CD4-positive, alpha-beta T cell treated with Interleukin-2 at 100 ng/mL for 4 hours (primary cell): ENCODE data around the gene PRG3.
"Not testable (repeated sequence)": the region's sequence is repeated elsewhere in the genome, so short reads cannot be mapped to it uniquely, and the experiment has no call there.

Experiments used
- DNase-seq: peaks from one replicate; pipeline ENCODE4 v3.0.0-alpha.2; 2020; ENCODE audit warnings: low spot score

The PRG3 gene

DNA sequence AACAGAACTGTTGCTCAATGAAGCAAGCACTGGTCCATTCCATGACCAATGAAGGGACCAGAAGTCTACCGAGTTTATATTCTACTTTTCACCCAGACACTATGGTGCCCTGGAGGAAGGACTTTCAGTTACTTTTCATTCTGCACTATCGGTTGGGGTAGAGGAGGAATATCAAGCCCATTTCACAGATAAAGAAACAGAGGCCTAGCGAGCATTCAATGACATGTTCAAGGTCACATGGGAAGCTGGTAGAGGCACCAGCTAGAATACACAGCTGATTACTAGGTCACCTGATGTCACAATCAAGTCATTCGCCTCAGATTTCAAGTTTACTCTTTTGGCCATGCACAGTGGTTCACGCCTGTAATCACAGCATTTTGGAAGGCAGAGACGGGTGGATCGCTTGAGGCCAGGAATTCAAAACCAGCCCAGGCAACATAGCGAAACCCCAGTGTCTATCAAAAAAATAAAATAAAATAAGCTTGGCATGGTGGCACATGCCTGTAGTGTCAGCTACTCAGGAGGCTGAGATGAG is 27.1 kb upstream of the PRG3 start:
- DNase-seq: no peak

DNA sequence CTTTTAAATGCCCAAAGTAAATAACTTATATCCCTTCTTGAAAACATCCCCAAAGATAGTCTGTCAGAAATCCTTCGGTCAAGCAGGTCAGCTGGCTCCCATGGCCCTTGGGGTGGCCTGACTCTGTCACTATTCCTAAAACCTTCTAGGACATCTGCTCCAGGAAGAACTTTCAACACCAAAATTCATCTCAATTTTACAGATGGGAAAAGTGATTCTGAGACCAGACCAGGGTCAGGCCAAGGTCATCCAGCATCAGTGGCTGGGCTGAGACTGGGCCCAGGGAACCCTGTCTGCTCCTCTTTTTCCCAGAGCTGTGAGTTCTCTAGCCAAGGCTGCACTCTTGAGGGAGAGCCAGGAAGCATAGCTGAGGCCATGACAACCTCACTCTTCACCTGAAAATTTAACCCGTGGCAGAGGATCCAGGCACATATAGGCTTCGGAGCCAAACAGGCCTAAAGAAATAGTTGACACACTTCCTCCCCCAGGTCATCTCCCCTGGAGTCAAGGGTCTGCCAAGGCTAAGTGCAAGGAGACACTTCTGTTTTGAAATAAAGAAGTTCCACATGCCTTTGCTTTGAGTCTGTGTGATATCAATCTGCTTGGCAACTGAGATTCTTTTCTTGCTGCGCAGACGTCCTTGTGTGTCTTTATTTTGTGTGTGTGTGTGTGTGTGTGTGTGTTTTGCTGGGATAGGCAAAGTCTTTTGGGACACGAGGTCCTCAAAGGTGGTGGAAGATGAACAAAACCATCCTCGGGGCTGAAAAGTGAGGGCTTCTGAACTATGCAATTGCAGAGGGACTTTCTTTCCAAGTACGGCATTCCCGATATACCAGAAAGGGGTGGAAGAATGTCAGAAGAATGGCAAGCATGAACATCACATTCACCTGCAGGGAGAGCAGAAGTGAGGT is 26.3 kb upstream of the PRG3 start:
- DNase-seq: no peak

DNA sequence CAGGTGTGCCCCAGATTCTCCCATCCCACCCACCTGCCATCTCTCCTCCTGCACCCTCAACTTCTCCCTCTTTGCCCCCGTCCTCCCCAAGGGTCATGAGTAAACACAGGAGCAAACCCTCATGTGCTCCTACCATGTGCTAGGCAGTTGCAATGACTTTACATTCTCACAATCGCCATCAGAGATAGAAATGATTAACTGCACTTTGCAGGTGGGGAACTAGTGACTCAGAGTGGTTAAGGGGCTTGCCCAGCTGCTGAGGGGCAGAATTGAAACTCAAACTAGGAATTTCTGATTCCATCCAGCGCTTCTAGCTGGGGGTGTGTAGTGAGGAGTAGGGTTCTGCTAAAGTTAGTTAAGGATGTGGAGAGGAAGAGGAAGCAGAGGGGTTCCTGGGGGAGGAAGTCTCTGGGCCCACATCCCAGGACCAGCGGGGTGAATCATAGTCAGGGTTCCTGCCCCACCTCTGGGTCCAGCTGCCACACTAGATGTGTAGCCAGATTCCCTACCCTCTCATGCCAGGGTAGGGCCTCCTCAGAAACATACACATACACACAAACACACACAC is 25.5 kb upstream of the PRG3 start:
- DNase-seq: no peak

DNA sequence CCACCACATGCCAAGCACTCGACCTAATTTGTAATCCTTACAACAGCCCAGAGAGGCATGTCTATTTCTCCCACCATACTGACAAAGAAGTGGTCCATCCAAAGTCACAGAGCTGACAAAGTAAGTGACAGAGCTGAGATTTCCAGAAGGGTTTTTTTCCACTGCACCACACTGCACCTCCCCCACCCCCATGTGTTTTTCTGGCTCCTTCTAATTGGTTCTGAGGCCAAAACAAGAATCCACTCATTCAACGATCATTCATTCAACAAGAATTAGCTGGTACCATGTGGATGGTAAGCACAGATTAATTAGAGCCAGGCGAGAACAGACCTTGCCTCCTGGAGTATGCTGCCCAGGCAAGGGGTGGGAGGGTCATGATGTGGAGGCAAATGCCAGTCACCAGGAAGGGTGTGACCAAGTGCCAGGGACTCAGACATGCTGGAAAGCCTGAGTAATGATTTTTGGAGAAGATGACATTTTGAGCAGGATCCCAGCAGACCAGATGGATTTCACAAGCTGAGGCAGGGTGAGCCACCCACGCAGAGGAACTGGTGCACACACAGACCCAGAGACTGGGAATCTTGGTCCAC is 24.4 kb upstream of the PRG3 start:
- no peak for DNase-seq

DNA sequence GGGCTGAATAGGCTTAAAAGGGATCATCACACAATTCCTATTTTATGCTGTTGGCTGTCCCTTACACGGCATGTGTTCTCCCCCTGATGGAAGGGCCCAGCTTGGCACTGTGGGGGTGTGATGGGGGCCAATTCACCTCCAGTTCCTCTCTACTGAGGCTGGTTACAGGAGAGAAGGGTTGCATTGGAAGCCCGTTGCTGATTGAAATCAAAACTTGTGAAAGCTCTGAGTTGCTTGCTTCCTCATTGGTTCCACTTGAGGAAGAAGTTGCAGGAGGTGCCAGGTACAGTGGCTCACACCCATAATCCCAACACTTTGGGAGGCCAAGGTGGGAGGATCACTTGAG is 22.8 kb upstream of the PRG3 start:
- no peak for DNase-seq

DNA sequence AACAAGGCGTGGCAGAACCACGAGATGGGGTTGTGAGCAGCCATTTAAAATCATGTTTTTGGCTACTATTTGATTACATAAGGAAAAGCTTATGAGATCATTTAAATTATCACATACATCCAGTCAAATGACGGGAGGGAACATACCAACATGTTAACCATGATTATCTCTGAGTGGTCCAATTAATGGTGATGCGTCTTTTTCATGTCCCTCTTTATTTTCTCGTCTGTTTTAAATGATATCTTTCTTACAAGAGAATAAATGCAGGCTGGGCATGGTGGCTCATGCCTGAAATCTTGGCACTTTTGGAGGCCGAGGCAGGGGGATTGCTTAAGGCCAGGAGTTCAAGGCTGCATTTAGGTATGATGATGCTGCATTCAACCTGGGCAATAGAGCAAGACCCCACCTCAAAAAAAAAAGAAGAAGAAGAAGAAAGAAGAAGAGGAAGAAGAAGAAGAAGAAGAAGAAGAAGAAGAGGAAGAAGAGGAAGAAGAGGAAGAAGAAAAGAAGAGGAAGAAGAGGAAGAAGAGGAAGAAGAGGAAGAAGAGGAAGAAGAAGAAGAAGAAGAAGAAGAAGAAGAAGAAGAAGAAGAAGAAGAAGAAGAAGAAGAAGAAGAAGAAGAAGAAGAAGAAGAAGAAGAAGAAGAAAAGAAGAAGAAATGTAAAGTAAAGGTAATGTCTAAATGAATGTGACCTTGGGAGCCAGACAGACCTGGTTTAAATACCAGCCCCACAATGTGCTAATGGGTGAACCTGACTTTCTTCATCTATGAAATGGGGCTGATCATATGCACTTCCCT is 22.3 kb upstream of the PRG3 start:
- DNase-seq: not testable (repeated sequence)

DNA sequence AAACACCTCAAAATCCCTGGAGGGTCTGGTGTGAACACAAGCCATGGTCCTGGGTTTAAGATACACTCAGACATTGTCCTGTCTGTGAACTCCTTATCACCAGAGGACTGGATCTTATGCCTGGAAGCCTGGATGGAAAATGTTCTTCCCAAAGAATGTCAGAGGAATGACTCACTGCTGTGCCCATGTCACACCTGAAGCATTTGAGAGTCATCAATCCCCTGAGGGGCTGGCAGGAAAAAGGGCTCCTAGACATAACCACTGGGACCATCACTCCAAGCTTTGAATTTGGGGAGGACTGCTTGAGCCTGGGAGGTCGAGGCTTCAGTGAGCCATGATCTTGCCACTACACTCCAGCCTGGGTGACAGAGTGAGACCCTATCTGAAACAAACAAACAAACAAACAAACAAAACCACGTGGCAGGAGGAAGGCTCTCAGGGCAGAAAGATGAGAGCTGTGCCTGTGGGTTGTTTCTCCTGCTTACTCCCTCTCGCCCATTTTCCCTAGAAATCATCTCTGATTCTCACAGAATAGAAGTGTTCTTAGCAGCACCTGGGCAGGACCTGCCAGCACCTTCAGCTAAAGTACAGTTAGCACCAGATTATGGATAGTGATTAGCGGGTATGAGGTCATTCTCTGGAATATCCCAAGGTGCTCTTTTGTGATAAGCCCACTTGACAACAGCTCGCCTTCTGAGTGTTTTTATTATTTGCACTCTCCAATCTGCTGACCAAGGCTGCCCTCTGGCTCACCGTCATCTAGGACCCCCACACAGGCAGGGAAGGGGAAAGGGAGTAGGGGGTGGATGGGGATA is 21.4 kb upstream of the PRG3 start:
- no peak for DNase-seq

DNA sequence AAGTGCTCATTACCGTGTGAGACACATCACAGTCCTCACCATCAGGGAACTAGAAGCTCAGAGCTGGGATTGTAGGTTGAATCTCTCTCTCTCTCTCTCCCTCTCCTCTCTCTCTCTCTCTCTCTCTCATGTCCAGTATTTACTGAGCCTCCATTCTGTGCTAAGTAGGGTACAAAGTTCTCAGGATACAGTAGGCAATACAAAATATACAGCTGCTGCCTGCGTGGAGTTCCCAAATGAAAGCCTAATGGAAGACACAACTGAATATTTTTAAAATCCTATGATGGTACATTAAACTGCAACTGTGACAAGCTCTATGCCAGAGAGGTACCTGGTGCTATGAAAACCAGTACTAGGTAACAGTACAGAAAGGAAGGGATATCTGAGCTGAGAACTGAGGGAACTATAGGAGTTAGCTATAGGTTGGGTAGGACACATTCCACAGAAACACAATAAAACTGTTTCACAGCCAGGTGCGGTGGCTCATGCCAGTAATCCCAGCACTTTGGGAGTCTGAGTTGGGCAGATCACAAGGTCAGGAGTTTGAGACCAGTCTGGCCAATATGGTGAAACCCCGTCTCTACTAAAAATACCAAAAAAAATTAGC is 19.1 kb upstream of the PRG3 start:
- no peak for DNase-seq

DNA sequence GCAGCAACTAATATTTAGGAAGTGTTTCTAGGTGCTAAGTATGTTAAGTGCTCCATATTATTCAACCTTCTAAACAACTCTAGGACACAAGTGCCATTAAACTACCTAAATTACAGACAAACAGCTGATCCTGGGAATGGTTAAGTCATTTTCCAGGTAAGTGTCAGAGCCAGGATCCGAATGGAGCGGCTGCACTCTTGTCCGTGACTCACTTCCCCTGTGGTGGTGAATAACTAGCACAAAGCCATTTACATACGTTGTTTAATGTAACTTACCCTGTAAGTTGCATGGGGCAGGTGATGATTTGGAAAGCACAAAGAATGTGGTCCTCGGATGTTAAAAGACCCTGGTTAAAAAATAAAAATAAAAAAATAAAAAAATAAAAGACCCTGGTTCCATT is 18.3 kb upstream of the PRG3 start:
- no peak for DNase-seq

DNA sequence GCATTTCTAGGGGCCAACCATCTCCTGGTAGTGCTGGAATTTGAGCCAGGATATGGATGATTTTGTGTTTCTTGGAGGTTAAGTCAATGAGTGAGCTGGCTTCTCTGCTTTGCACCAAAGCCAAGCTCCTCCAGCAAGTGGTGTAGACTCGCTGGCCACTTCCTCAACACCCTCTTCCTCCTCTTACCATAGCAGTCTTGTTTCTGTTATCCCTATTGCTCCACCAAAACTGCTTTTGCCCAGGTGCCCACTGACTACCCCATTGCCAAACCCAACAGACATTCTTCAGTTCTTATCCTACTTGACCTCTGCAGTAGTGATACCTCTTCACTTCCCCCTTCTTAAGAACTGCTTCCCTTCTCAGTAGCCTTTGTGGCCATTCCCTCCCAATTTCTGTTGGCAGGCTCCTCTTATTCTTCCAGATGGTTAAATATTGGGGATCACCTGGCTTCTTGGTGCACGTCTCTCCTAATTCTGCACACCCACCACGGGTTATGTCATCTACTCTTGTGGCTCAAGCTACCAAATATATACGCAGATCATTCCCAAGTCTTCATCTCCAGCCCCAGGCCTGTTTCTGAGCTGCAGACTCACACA is 16.5 kb upstream of the PRG3 start:
- DNase-seq: no peak

DNA sequence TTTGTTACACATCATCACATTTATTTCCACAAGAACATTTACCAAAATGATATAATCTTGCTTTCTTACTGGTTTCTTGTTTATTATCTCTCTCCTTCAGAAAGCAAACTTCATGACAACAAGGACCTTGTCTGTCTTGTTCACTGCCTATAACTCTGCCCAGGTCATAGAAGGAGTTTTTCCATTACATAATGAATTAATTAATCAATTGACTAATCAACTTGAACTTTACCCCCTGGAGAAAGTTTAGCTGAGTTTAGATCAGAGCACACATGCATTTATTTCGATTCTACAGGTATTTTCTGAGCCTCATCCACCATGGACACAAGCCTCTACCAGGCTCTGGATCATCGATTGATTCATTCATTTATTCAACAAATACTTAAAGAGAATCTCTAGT is 15.8 kb upstream of the PRG3 start:
- no peak for DNase-seq

DNA sequence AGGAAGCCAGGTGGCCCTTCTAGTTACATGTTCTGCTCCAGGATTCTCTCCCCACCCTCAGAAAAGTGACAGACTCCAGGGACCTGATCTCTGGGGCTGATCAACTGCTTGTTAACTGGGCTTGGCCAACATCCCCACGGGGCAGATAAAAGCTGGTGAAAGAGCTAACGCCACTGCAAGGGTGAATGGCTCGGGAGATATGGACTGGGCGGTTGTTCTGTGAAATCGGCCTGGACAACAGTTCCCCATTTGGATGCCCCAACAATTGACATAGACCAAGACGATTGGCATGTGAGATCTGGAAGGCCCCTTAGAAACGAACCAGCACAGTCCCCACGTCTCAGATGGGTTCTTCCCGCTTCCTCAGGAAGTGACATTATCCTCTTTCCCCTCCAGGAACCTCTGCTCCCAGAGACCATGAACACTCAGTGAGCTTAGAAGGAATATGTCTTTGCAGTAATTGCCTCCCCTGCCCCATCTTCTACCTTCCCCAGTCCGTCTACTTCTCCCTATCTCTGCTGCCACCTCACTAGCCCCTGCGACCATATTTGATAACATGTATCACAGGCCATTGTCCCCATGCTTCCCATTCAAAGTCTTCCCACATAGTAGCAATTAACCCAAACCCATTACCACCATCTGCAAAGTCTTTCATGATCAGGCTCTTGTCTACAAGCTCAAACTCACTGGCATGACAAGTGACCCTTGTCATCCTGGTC is 15.1 kb upstream of the PRG3 start:
- no peak for DNase-seq

DNA sequence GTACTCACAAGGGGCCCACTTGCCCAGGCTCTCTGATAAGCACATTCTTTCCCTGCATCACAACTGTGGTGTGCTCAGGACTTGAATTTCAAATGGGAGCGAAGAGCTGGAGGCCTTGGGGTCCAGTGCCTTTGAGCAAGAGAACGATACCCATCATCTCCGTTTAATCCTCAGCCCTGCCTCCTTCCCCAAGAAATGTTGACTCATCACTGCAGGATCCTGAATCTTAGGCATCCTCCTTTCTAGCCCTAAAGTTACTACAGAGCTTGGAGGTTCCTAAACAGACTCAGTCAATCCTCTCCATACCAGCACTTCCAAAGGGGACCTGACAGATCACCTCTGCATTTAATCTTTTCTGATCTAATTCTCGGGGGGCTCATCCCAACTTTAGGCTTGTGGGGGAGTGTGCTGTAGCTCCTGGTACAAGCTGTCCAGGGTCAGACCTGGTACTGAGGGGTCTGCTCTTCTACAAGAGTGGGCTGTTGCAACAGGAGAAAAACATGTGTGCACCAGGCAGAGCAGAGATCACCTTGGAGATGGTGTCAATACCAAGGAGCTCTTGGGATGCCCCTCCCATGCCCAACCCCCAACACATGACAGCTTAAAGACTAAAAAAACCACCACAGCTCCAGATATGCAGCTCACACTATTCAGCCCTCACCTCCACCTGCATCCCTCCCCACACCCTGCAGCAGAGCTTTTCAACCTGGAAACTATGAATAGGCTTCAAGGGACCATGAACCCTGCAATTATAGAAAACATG is 13.4 kb upstream of the PRG3 start:
- DNase-seq: no peak

DNA sequence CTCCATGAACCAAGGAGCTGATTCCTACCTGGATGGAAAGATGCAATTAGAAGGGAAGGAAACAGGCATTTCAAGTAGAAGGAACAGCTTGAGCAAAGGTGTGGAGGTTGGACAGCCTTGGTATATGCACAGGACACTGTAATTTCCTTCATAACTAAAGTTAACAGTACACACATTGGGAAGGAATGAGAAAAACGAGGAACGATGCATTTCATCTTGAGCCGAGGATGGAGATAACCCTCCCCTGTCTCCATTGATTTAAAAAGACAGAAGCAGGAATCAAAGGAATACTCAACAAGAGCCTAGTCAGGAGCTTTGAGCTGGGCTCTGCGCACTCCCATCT is 11.8 kb upstream of the PRG3 start:
- no peak for DNase-seq

DNA sequence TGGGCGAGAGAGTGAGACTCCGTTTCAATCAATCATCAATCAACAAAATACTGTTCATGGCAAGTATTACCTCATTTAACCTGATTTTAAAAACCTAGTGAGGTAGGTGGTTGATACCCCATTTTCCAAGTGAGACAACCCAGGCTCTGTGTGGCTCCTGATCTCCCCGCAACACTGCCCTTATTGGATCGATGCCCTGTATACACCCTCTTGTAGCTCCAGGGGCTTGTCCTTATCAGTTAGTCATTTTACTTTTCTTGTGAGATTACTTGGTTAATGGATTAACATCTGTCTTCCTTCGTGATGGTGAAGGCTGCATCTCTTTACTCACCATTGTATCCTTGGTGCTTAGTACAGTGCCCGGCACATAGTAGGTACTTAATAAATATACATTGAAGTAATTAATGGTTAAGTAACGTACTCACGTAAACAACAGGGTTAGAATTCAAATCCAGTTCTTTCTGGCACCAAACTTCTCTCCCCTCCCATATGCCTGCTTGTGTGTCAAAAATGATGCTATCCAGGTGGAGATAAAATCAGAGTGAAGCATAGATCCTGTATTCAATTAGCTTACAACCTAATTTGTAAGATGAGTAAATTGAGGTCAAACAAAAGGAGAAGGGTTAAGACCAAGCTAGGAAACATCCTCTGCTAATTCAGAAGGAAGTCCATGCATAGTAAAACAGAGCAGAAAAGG is 11.3 kb upstream of the PRG3 start:
- DNase-seq: no peak

DNA sequence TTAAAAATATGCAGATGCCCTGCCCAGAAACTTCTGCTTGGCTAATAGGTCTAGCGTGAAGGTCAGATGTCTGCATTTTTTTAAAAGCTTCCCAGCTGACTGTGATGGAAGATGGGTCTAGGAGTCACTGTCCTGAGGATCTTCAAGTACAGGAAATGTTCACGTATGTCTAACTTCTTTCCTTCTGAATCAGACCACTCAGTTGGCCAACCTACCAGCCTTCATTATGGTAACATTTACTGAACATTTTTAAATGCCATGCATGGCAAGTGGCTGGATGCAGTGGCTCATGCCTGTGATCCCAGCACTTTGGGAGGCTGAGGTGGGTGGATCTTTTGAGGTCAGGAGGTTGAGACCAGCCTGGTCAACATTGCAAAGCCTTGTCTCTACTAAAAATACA is 10.6 kb upstream of the PRG3 start:
- no peak for DNase-seq

DNA sequence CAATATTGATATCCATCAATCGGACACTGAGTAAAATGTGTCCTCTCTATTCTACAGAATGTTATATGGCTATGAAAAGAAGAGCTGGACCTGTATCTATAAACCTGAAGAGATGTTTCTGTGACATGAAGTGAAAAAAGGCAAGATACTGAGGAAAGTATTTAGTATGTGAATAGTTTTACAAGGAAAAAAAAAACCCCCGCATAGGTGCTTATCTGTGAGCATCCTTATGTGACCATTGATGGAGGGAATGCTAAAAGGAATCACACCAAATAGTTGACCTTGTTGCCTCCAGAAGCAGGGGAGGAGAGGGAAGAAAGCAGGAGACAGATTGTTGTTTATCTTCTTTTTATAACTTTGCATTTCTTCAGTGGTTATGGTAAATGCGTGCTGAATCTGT is 10.2 kb upstream of the PRG3 start:
- no peak for DNase-seq

DNA sequence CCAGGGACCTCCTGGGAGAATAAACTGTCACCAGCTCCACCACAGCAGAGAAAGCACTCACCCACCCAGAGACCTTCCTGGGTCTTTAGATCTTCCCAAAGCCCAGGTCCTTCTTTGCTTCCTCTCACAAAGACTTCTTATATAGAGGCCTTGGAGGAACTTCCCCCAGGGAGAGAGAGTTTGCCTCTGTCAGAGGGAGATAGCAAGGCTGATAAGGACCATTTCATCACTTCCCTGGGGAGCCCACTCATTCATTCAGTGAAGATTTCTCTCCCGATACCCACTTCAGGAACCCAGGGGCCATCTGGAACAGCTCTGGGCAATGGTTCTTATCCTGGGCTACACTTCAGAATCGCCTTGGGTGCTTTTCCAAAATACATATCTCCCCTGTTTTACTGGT is 9.6 kb upstream of the PRG3 start, which contains the start of gene PRG2:
Gene PRG2 (minus strand): TSS at position 116 of the 400 bp plus-strand sequence. CDS start 706 bp downstream, outside the sequence.
- no peak for DNase-seq
